H1 (cell line): ENCODE results near the gene MGLL. TPM values are rescaled to one million over a fixed set of nuclear protein-coding genes. Genes with fewer than 3 reads are reported as not detected.

Experiments used
- CBX5 ChIP-seq: fragments of 300-800, 300-1000 bp; sonication (generic); IDR thresholded peaks from 2 replicates; pipeline ENCODE4 v1.7.1; 2016; ENCODE audit warnings: antibody characterized with exemption, low read length, low read depth
- polyA plus RNA-seq, 7 experiments: library from polyadenylated mRNA; depleted of rRNA in 3 of 7; stranded (reverse) in 5 of 7; unstranded in 2 of 7; fragments of >200 nt in 5 of 7; fragments of 200-250 nt in 2 of 7; gene quantifications; 1 replicate in 5 of 7; 2 replicates in 1 of 7; 4 replicates in 1 of 7; pipeline versions ENCODE4 v1.2.1 to v1.2.3, GENCODE V29; 2011 to 2013; ENCODE audit warnings: missing spikeins in 2 of 7, mixed read lengths in 2 of 7
- total RNA-seq: library from RNA; stranded (reverse); fragmentation: NEBNext Ultra II Directional; extraction: Animal tissue kit (Norgen Biotek cat#: 25700); gene quantifications from 2 replicates; pipeline ENCODE4 v1.2.1, GENCODE V29; 2021

MGLL gene
- total and polyA plus RNA-seq, 2 of the 8 experiments (the other 6 are each of a cell fraction or from before 2014, with no cell fraction given), result 0.05 to 0.34 TPM

DNA sequence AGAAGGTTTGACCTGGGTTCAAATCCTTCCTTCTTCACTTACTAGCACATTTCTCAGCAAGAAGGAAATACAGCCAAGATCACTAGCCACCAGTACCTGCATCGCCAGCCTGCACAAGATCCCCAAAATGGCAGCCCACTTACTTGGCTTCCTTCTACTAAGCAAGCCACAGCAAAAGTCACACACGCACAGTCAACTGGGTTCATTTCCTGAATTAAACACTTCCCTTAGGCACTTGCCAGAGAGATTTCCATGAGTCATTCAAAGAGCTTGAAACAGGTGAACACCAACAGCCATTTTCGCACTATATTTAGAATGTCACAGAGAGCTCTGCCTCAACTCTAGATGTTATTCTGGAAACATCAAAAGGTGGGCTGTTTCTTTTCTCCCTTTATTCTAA lies 42.6 kb downstream of the MGLL start (continued):
- TF ChIP-seq CBX5, result no peak
